NCI-H446 (cell line): ENCODE results near the gene ZNF385A.

ENCODE experiments used
- DNase-seq, 2 experiments: peaks; one replicate each; lab custom pipeline; 2025; lab: John Stamatoyannopoulos, UW

ZNF385A gene

GRCh38 chr12:54373649-54374561, 10.6 kb downstream of the ZNF385A start:
- DNase-seq = no peak

- DNase-seq = no peak
These were observed 12.3 kb downstream of the ZNF385A start for GRCh38 chr12:54372113-54372806.

GRCh38 chr12:54371328-54372112, 13.0 kb downstream of the ZNF385A start:
- peak; percentile 12 to 62 for DNase-seq

GRCh38 chr12:54370171-54370730, 14.3 kb downstream of the ZNF385A start:
- no peak for DNase-seq

- no peak for DNase-seq
These were observed 14.9 kb downstream of the ZNF385A start for GRCh38 chr12:54369597-54370131.

- peak; percentile 58 to 87 for DNase-seq
These were observed 15.6 kb downstream of the ZNF385A start for GRCh38 chr12:54368709-54369596.

GRCh38 chr12:54368025-54368708, 16.4 kb downstream of the ZNF385A start:
- no peak for DNase-seq

- DNase-seq = no peak
These were observed 20.1 kb downstream of the ZNF385A start, which contains the start of gene GPR84 for GRCh38 chr12:54364413-54364812. GPR84 (minus strand) TSS chr12:54364486; CDS start chr12:54363851, 635 bp downstream.

- DNase-seq = no peak
These were observed 20.9 kb downstream of the ZNF385A start for GRCh38 chr12:54363618-54364017.

GRCh38 chr12:54363047-54363446, 21.5 kb downstream of the ZNF385A start:
- DNase-seq = no peak

- DNase-seq = peak in 1 of 2 experiments; percentile 72
These were observed 23.6 kb downstream of the ZNF385A start for GRCh38 chr12:54360717-54361456.

GRCh38 chr12:54359762-54360351, 24.7 kb downstream of the ZNF385A start:
- DNase-seq = no peak

GRCh38 chr12:54358945-54359761, 25.4 kb downstream of the ZNF385A start:
- DNase-seq = peak; percentile 96 to 99

- no peak for DNase-seq
These were observed 26.2 kb downstream of the ZNF385A start for GRCh38 chr12:54358191-54358944.

- no peak for DNase-seq
These were observed 26.9 kb downstream of the ZNF385A start for GRCh38 chr12:54357506-54358190.

GRCh38 chr12:54356951-54357356, 27.6 kb downstream of the ZNF385A start:
- DNase-seq = no peak

GRCh38 chr12:54356228-54356627, 28.3 kb downstream of the ZNF385A start:
- DNase-seq = no peak
